H9 (cell line): Measurements from ENCODE around the gene RPL11. TPM values are rescaled to one million over a fixed set of nuclear protein-coding genes. Genes with fewer than 3 reads are reported as not detected.

Source experiments
- DNase-seq: peaks from one replicate; pipeline ENCODE4 v3.0.0-alpha.2; 2017
- H2AFZ ChIP-seq: one replicate; pipeline ENCODE4 v1.6.1; 2013; ENCODE audit warnings: mild to moderate bottlenecking, low read length, control low read depth, moderate library complexity
- H2AK5ac ChIP-seq: 2 replicates; pipeline ENCODE4 v1.6.1; 2013; ENCODE audit warnings: low read length, control low read depth, mixed read lengths; ENCODE audit not compliant: insufficient read length
- H2BK120ac ChIP-seq: one replicate; pipeline ENCODE4 v1.6.1; 2013; ENCODE audit warnings: low read depth, mild to moderate bottlenecking, low read length, control low read depth, inconsistent platforms; ENCODE audit not compliant: poor library complexity, severe bottlenecking
- H2BK12ac ChIP-seq: 2 replicates; pipeline ENCODE4 v1.6.1; 2013; ENCODE audit warnings: low read length, control low read depth, mixed read lengths, low read depth; ENCODE audit not compliant: insufficient read length
- H2BK15ac ChIP-seq: 2 replicates; pipeline ENCODE4 v1.6.1; 2013; ENCODE audit warnings: low read depth, low read length, control low read depth
- H2BK20ac ChIP-seq: one replicate; pipeline ENCODE4 v1.6.1; 2013; ENCODE audit warnings: low read depth, mild to moderate bottlenecking, low read length, control low read depth, inconsistent platforms; ENCODE audit not compliant: poor library complexity, severe bottlenecking
- H2BK5ac ChIP-seq: 2 replicates; pipeline ENCODE4 v1.6.1; 2013; ENCODE audit warnings: low read length, control low read depth, mixed read lengths; ENCODE audit not compliant: insufficient read length
- H3K14ac ChIP-seq: 2 replicates; pipeline ENCODE4 v1.6.1; 2013; ENCODE audit warnings: low read length, control low read depth; ENCODE audit not compliant: insufficient read depth
- H3K18ac ChIP-seq: 2 replicates; pipeline ENCODE4 v1.6.1; 2013; ENCODE audit warnings: low read depth, mild to moderate bottlenecking, mixed read lengths, low read length, control low read depth; ENCODE audit not compliant: insufficient read length
- H3K23ac ChIP-seq: 2 replicates; pipeline ENCODE4 v1.6.1; 2013; ENCODE audit warnings: low read length, control low read depth, mixed read lengths, low read depth; ENCODE audit not compliant: insufficient read length
- H3K23me2 ChIP-seq: 2 replicates; pipeline ENCODE4 v1.6.1; 2013; ENCODE audit warnings: low read depth, mild to moderate bottlenecking, mixed read lengths, low read length, control low read depth; ENCODE audit not compliant: insufficient read length, poor library complexity, severe bottlenecking
- H3K27ac ChIP-seq: 2 replicates; pipeline ENCODE4 v1.5.1; 2013; ENCODE audit warnings: low read length, control low read depth, mixed read lengths, low read depth; ENCODE audit not compliant: insufficient read length
- H3K27me3 ChIP-seq: 2 replicates; pipeline ENCODE4 v1.6.1; 2013; ENCODE audit warnings: low read length, control low read depth, inconsistent platforms; ENCODE audit not compliant: insufficient read depth
- H3K4ac ChIP-seq: 2 replicates; pipeline ENCODE4 v1.6.1; 2013; ENCODE audit warnings: low read depth, mild to moderate bottlenecking, control low read depth, inconsistent platforms, low read length, moderate library complexity
- H3K4me1 ChIP-seq: 2 replicates; pipeline ENCODE4 v1.6.1; 2013; ENCODE audit warnings: low read length, control low read depth, inconsistent platforms; ENCODE audit not compliant: insufficient read depth
- H3K4me2 ChIP-seq: 2 replicates; pipeline ENCODE4 v1.6.1; 2013; ENCODE audit warnings: low read length, control low read depth, mixed read lengths; ENCODE audit not compliant: insufficient read length, insufficient read depth
- H3K56ac ChIP-seq: 2 replicates; pipeline ENCODE4 v1.6.1; 2013; ENCODE audit warnings: low read depth, mild to moderate bottlenecking, mixed read lengths, low read length, control low read depth; ENCODE audit not compliant: insufficient read length
- H3K79me1 ChIP-seq: 2 replicates; pipeline ENCODE4 v1.6.1; 2013; ENCODE audit warnings: low read depth, mild to moderate bottlenecking, moderate library complexity, low read length, control low read depth, inconsistent platforms; ENCODE audit not compliant: insufficient read depth, poor library complexity, severe bottlenecking
- H3K79me2 ChIP-seq: 2 replicates; pipeline ENCODE4 v1.6.1; 2013; ENCODE audit warnings: low read length, control low read depth, inconsistent platforms; ENCODE audit not compliant: insufficient read depth
- H3K9ac ChIP-seq: 2 replicates; pipeline ENCODE4 v1.6.1; 2013; ENCODE audit warnings: low read length, control low read depth, mixed read lengths; ENCODE audit not compliant: insufficient read length; ENCODE audit errors: extremely low read depth
- H3K9me3 ChIP-seq: one replicate; pipeline ENCODE4 v1.6.1; 2013; ENCODE audit warnings: low read depth, low read length, inconsistent platforms; ENCODE audit not compliant: control insufficient read depth
- H3T11ph ChIP-seq: one replicate; pipeline ENCODE4 v1.6.1; 2013; ENCODE audit warnings: mild to moderate bottlenecking, low read length, control low read depth, inconsistent platforms
- H4K20me1 ChIP-seq: one replicate; pipeline ENCODE4 v1.6.1; 2013; ENCODE audit not compliant: control insufficient read depth, insufficient read length, insufficient read depth
- H4K5ac ChIP-seq: 2 replicates; pipeline ENCODE4 v1.6.1; 2013; ENCODE audit warnings: low read depth, mild to moderate bottlenecking, mixed read lengths, low read length, control low read depth; ENCODE audit not compliant: insufficient read length
- H4K8ac ChIP-seq: replicated peaks from 2 replicates; pipeline ENCODE4 v1.6.1; 2013; ENCODE audit warnings: low read length, control low read depth, mixed read lengths, low read depth; ENCODE audit not compliant: insufficient read length
- H4K91ac ChIP-seq: 2 replicates; pipeline ENCODE4 v1.6.1; 2013; ENCODE audit warnings: low read depth, mild to moderate bottlenecking, moderate library complexity, mixed read lengths, low read length, control low read depth; ENCODE audit not compliant: insufficient read length
- H3K27ac Mint-ChIP-seq, 3 experiments: 2 replicates in 2 of 3; 3 replicates in 1 of 3; pipeline ENCODE4 v1.8.0; 2020 to 2021; ENCODE audit warnings: mixed read lengths in 3 of 3, mild to moderate bottlenecking in 1 of 3, moderate library complexity in 1 of 3
- H3K27me3 Mint-ChIP-seq: 2 replicates; pipeline ENCODE4 v1.8.0; 2021; ENCODE audit warnings: low read depth, mild to moderate bottlenecking, moderate library complexity, mixed read lengths
- H3K36me3 Mint-ChIP-seq, 3 experiments: 2 replicates in 2 of 3; 3 replicates in 1 of 3; pipeline ENCODE4 v1.8.0; 2020 to 2021; ENCODE audit warnings: low read depth in 3 of 3, mixed read lengths in 3 of 3; ENCODE audit not compliant: insufficient read depth in 1 of 3
- H3K4me1 Mint-ChIP-seq, 2 experiments: 2 replicates each; pipeline ENCODE4 v1.8.0; 2020; ENCODE audit warnings: mixed read lengths in 2 of 2
- H3K4me3 Mint-ChIP-seq, 2 experiments: 2 replicates in 1 of 2; 3 replicates in 1 of 2; pipeline ENCODE4 v1.8.0; 2020 to 2021; ENCODE audit warnings: mild to moderate bottlenecking in 2 of 2, mixed read lengths in 2 of 2, moderate library complexity in 1 of 2
- H3K9me3 Mint-ChIP-seq, 2 experiments: 2 replicates in 1 of 2; 3 replicates in 1 of 2; pipeline ENCODE4 v1.8.0; 2020; ENCODE audit warnings: mild to moderate bottlenecking in 2 of 2, mixed read lengths in 2 of 2, moderate library complexity in 1 of 2
- WGBS: extraction: QIAGEN DNeasy Blood & Tissue Kit; methylation state at CpG from one replicate; pipeline ENCODE4 v1.1.7; 2013; ENCODE audit warnings: missing lambda C conversion rate, low lambda C conversion rate, mixed read lengths; ENCODE audit not compliant: insufficient read length; ENCODE audit errors: extremely low coverage; 5-methylcytosine and 5-hydroxymethylcytosine counted together
- total RNA-seq: library from RNA; stranded (reverse); gene quantifications from 2 replicates; pipeline ENCODE4 v1.2.1, GENCODE V29; 2021
- TF ChIP-seq, protein P1 (sequence below): fragments of 200-600 bp; sonication (generic); conservative IDR thresholded peaks from 3 replicates; pipeline ENCODE4 v1.8.0; 2021; ENCODE audit warnings: antibody characterized with exemption, mild to moderate bottlenecking

The RPL11 gene
- total RNA-seq, 1 experiment from 2014 or later = 1,618 TPM

DNA sequence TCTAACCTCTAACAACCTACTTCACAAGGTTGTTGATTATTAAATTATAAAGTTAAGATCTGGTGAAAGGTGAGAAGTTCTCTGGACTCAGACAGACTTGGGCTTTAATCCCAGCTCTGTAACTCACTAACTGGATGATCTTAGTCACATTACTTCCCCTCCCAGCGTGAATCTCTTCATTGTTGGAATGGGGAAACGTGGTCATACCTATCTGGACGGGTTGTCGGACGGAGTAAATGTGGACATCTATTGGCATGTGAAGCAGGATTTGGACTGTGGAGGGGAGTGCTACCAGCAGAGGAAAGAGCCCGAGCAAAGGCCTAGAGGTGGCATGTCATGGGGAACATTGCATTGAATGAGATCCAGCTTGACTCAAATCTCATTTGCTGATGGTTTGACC lies 45.1 kb upstream of the RPL11 start:
- H4K5ac ChIP-seq = no peak overlapping the region
- H4K8ac ChIP-seq = no peak overlapping the region
- H3K9me3 ChIP-seq = no peaks in the 10 kb centered on the region
- no peaks in the 10 kb centered on the region for H3K4me1 ChIP-seq
- no peak overlapping the region; a peak in 1 of 7 replicates for H3K27ac Mint-ChIP-seq
- H3K18ac ChIP-seq = no peak overlapping the region
- no CpG with 5 or more reads among the region's 6 CpGs for WGBS
- no peak overlapping the region for H3K27ac ChIP-seq
- no peaks in the 10 kb centered on the region for H3K79me2 ChIP-seq
- peaks cover 10 to 18% of the 10 kb centered on the region in 2 experiments for H3K4me1 Mint-ChIP-seq
- H3K27me3 ChIP-seq = no peaks in the 10 kb centered on the region
- H3K27me3 Mint-ChIP-seq = peaks cover 29% of the 10 kb centered on the region
- no peak overlapping the region for H3T11ph ChIP-seq
- no peak overlapping the region for H2BK5ac ChIP-seq
- no peak overlapping the region for H2AK5ac ChIP-seq
- no peak for DNase-seq
- H3K9me3 Mint-ChIP-seq = no peaks in the 10 kb centered on the region
- H3K36me3 Mint-ChIP-seq = no peaks in the 10 kb centered on the region
- no peak overlapping the region for H3K4me3 Mint-ChIP-seq
- H2AFZ ChIP-seq = no peak overlapping the region
- H2BK15ac ChIP-seq = no peak overlapping the region
- no peaks in the 10 kb centered on the region for H4K20me1 ChIP-seq
- no peak overlapping the region for H2BK120ac ChIP-seq
- no peak overlapping the region for H3K4ac ChIP-seq
- H3K23ac ChIP-seq = no peak overlapping the region
- no peaks in the 10 kb centered on the region for H3K23me2 ChIP-seq
- no peak overlapping the region for H3K14ac ChIP-seq
- no peaks in the 10 kb centered on the region for H3K79me1 ChIP-seq
- no peak overlapping the region for H2BK20ac ChIP-seq
- TF ChIP-seq, protein P1, sequence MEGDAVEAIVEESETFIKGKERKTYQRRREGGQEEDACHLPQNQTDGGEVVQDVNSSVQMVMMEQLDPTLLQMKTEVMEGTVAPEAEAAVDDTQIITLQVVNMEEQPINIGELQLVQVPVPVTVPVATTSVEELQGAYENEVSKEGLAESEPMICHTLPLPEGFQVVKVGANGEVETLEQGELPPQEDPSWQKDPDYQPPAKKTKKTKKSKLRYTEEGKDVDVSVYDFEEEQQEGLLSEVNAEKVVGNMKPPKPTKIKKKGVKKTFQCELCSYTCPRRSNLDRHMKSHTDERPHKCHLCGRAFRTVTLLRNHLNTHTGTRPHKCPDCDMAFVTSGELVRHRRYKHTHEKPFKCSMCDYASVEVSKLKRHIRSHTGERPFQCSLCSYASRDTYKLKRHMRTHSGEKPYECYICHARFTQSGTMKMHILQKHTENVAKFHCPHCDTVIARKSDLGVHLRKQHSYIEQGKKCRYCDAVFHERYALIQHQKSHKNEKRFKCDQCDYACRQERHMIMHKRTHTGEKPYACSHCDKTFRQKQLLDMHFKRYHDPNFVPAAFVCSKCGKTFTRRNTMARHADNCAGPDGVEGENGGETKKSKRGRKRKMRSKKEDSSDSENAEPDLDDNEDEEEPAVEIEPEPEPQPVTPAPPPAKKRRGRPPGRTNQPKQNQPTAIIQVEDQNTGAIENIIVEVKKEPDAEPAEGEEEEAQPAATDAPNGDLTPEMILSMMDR = no peak
- no peak overlapping the region for H4K91ac ChIP-seq
- no peak overlapping the region for H3K56ac ChIP-seq
- H2BK12ac ChIP-seq = no peak overlapping the region
- no peak overlapping the region for H3K9ac ChIP-seq
- H3K4me2 ChIP-seq = no peak overlapping the region
